HG02884 (cell line): Measurements from ENCODE around the gene FLT4.

Experiments
- ATAC-seq: cut with Tn5 transposase; IDR thresholded peaks from one replicate; pipeline ENCODE4 v1.9.1; 2021; ENCODE audit warnings: mild to moderate bottlenecking, moderate library complexity; ENCODE audit not compliant: unreplicated experiment

FLT4 gene

GRCh38 chr5:180594311-180595045 lies 54.9 kb downstream of the FLT4 start:
- ATAC-seq = no peak

GRCh38 chr5:180593446-180594206 lies 55.8 kb downstream of the FLT4 start:
- no peak for ATAC-seq

GRCh38 chr5:180592176-180592575 lies 57.2 kb downstream of the FLT4 start:
- no peak for ATAC-seq

- ATAC-seq = no peak
Measured at GRCh38 chr5:180591311-180591887, 58.0 kb downstream of the FLT4 start, which contains the start of gene SCGB3A1. SCGB3A1 (minus strand) TSS chr5:180591499; CDS start chr5:180591462, 37 bp downstream.

- ATAC-seq = no peak
Measured at GRCh38 chr5:180590543-180591310, 58.7 kb downstream of the FLT4 start.

- ATAC-seq = no peak
Measured at GRCh38 chr5:180589771-180590542, 59.4 kb downstream of the FLT4 start.

GRCh38 chr5:180586870-180587269 lies 62.5 kb downstream of the FLT4 start:
- ATAC-seq = no peak

GRCh38 chr5:180586204-180586603 lies 63.2 kb downstream of the FLT4 start:
- no peak for ATAC-seq

- ATAC-seq = no peak
Measured at GRCh38 chr5:180583738-180584137, 65.7 kb downstream of the FLT4 start.

- no peak for ATAC-seq
Measured at GRCh38 chr5:180580681-180581080, 68.7 kb downstream of the FLT4 start.

- ATAC-seq = no peak
Measured at GRCh38 chr5:180575571-180575970, 73.8 kb downstream of the FLT4 start.

GRCh38 chr5:180568914-180569313 lies 80.5 kb downstream of the FLT4 start:
- no peak for ATAC-seq

GRCh38 chr5:180563994-180564393 lies 85.4 kb downstream of the FLT4 start:
- ATAC-seq = no peak

- no peak for ATAC-seq
Measured at GRCh38 chr5:180558232-180558631, 91.2 kb downstream of the FLT4 start.

- no peak for ATAC-seq
Measured at GRCh38 chr5:180557217-180557809, 92.1 kb downstream of the FLT4 start.

GRCh38 chr5:180555168-180555921 lies 94.1 kb downstream of the FLT4 start:
- ATAC-seq = no peak

- no peak for ATAC-seq
Measured at GRCh38 chr5:180553530-180553929, 95.9 kb downstream of the FLT4 start.
